Esophagus squamous epithelium (tissue), 4 donors: Measurements from ENCODE around the gene SYT12.

ENCODE experiments used
- CTCF ChIP-seq, 6 experiments: fragments of 450-650 bp in 4 of 6; fragments of 200-600 bp in 2 of 6; sonication (generic) in 2 of 6; IDR thresholded peaks; one replicate each; pipeline ENCODE4 v1.5.1; 2016 to 2019; ENCODE audit warnings: antibody characterized with exemption in 6 of 6, mild to moderate bottlenecking in 4 of 6, moderate library complexity in 4 of 6
- POLR2A ChIP-seq, 4 donors: fragments of 450-650 bp; IDR thresholded peaks; one replicate each; pipeline ENCODE4 v1.6.1; 2017; ENCODE audit warnings: antibody characterized with exemption in 4 of 4, mild to moderate bottlenecking in 4 of 4, moderate library complexity in 3 of 4

DNA sequence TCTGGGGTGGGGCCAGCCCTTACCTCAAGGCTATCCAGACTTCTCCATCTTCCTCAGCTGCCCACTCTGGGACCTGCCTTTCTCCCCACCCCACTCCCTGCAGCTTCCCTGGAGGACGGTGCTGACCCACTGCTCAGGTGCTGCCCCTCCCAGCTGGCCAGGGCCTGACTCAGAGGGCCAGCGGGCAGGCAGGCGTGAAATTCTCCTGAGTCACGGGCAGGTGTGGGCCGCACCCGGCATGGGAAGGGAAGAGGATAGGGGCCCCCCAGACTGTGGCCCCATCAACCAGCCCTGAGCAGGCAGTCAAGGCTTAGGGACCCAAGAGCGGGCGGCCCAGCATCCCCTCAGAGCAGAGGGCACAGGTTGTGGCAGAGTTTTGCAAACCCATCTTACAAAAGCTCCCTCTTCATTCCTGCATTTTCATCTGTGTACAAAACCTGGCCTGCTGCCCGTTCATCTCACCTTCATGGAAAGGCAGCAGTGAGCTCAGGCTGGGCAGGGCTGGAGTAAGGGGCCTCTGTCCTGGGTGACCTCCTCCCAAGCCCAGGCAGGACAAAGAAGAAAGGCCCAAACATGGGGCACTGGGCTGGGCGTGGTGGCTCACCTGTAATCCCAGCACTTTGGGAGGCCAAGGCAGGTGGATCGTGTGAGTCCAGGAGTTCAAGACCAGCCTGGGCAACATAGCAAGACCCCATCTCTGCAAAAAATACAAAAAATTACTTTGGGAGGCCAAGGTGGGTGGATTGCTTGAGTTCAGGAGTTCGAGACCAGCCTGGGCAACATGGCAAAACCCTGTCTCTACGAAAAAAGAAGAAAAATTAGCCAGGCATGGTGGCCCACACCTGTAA is 39.8 kb downstream of the SYT12 start:
- TF ChIP-seq CTCF (IDR thresholded peaks at IDR 0.05) (no peak), POLR2A (IDR thresholded peaks at IDR 0.05) (no peak)
